CD14-positive monocyte (primary cell): ENCODE measurements around the gene TRABD2B. TPM values are rescaled to one million over a fixed set of nuclear protein-coding genes. Genes with fewer than 3 reads are reported as not detected.

Experiments used
- DNase-seq, 3 donors: peaks; one replicate each; pipeline ENCODE4 v3.0.0-alpha.2; 2011 to 2022
- H2AFZ ChIP-seq: 2 replicates; pipeline ENCODE4 v1.6.0; 2012; ENCODE audit warnings: mild to moderate bottlenecking, low read depth, low read length, inconsistent platforms; ENCODE audit not compliant: insufficient read depth, poor library complexity, severe bottlenecking
- H3K27ac ChIP-seq, 2 donors: 1 replicate in 1 of 2; 2 replicates in 1 of 2; pipeline ENCODE4 v1.5.1; 2012 to 2013; ENCODE audit warnings: low read length in 2 of 2, control low read depth in 1 of 2, inconsistent platforms in 1 of 2, low read depth in 1 of 2, mild to moderate bottlenecking in 1 of 2
- H3K27me3 ChIP-seq, 2 donors: one replicate each; pipeline versions ENCODE4 v1.6.0 to v1.6.1; 2011 to 2013; ENCODE audit warnings: low read length in 2 of 2; ENCODE audit not compliant: control insufficient read depth in 2 of 2, insufficient read depth in 2 of 2
- H3K36me3 ChIP-seq, 2 donors: replicated peaks in 1 of 2; 1 replicate in 1 of 2; 2 replicates in 1 of 2; pipeline versions ENCODE4 v1.5.1 to v1.6.1; 2012 to 2013; ENCODE audit warnings: low read length in 2 of 2, control low read depth in 1 of 2, inconsistent platforms in 1 of 2, mild to moderate bottlenecking in 1 of 2; ENCODE audit not compliant: insufficient read depth in 2 of 2, control insufficient read depth in 1 of 2
- H3K4me1 ChIP-seq, 2 donors: 1 replicate in 1 of 2; 2 replicates in 1 of 2; pipeline versions ENCODE4 v1.5.1 to v1.6.1; 2012 to 2013; ENCODE audit warnings: low read length in 2 of 2, control low read depth in 1 of 2, inconsistent platforms in 1 of 2, mild to moderate bottlenecking in 1 of 2, moderate library complexity in 1 of 2; ENCODE audit not compliant: insufficient read depth in 2 of 2, control insufficient read depth in 1 of 2
- H3K4me2 ChIP-seq: replicated peaks from 2 replicates; pipeline ENCODE3; 2012; ENCODE audit warnings: low read length, moderate library complexity, mild to moderate bottlenecking; ENCODE audit not compliant: poor library complexity, severe bottlenecking; ENCODE audit errors: extremely low read depth
- H3K4me3 ChIP-seq, 3 experiments: fragments of 200-600 bp in 1 of 3; sonication (generic) in 1 of 3; replicated peaks in 1 of 3; 1 replicate in 2 of 3; 2 replicates in 1 of 3; pipeline ENCODE4 v1.5.1; 2011 to 2013; ENCODE audit warnings: low read length in 3 of 3, mild to moderate bottlenecking in 3 of 3, control low read depth in 2 of 3, low read depth in 2 of 3, inconsistent platforms in 1 of 3, moderate library complexity in 1 of 3
- H3K79me2 ChIP-seq: 2 replicates; pipeline ENCODE4 v1.6.0; 2012; ENCODE audit warnings: mild to moderate bottlenecking, control low read depth, inconsistent platforms, low read length, moderate library complexity; ENCODE audit not compliant: insufficient read depth
- H3K9ac ChIP-seq: 2 replicates; pipeline ENCODE4 v1.6.0; 2017; ENCODE audit warnings: low read length, mild to moderate bottlenecking; ENCODE audit not compliant: insufficient read depth, poor library complexity, severe bottlenecking
- H3K9me3 ChIP-seq, 2 donors: replicated peaks in 1 of 2; 1 replicate in 1 of 2; 2 replicates in 1 of 2; pipeline versions ENCODE4 v1.5.1 to v1.6.1; 2012 to 2013; ENCODE audit warnings: low read length in 2 of 2, control low read depth in 1 of 2; ENCODE audit not compliant: control insufficient read depth in 1 of 2, insufficient read depth in 1 of 2
- H4K20me1 ChIP-seq: 2 replicates; pipeline ENCODE4 v1.6.0; 2012; ENCODE audit warnings: mild to moderate bottlenecking, low read length, control low read depth, moderate library complexity; ENCODE audit not compliant: insufficient read depth
- H3K27ac Mint-ChIP-seq, 7 donors: one replicate each; pipeline ENCODE4 v1.8.0; 2020; ENCODE audit warnings: mild to moderate bottlenecking in 7 of 7, mixed read lengths in 7 of 7, moderate library complexity in 6 of 7, inconsistent platforms in 2 of 7
- H3K27me3 Mint-ChIP-seq, 3 donors: one replicate each; pipeline ENCODE4 v1.8.0; 2021 to 2022; ENCODE audit warnings: low read depth in 3 of 3, mild to moderate bottlenecking in 3 of 3, mixed read lengths in 3 of 3, moderate library complexity in 3 of 3, inconsistent platforms in 1 of 3
- H3K36me3 Mint-ChIP-seq, 2 donors: one replicate each; pipeline ENCODE4 v1.8.0; 2020; ENCODE audit warnings: mixed read lengths in 2 of 2, inconsistent platforms in 1 of 2, mild to moderate bottlenecking in 1 of 2
- H3K4me1 Mint-ChIP-seq: one replicate; pipeline ENCODE4 v1.8.0; 2020; ENCODE audit warnings: mild to moderate bottlenecking, mixed read lengths
- H3K4me3 Mint-ChIP-seq, 2 donors: one replicate each; pipeline ENCODE4 v1.8.0; 2020; ENCODE audit warnings: mild to moderate bottlenecking in 2 of 2, mixed read lengths in 2 of 2, moderate library complexity in 1 of 2
- H3K9me3 Mint-ChIP-seq, 7 donors: one replicate each; pipeline ENCODE4 v1.8.0; 2020 to 2022; ENCODE audit warnings: mixed read lengths in 7 of 7, mild to moderate bottlenecking in 6 of 7, moderate library complexity in 6 of 7, inconsistent platforms in 2 of 7
- CTCF ChIP-seq: fragments of 200-600 bp; IDR thresholded peaks from one replicate; pipeline ENCODE4 v1.8.0; 2022; ENCODE audit warnings: antibody characterized with exemption, mild to moderate bottlenecking
- WGBS: methylation state at CpG from one replicate; pipeline ENCODE4 v1.1.5; 2013; ENCODE audit warnings: missing lambda C conversion rate; ENCODE audit not compliant: insufficient coverage; 5-methylcytosine and 5-hydroxymethylcytosine counted together
- intact Hi-C, 2 donors: fragments of 100-400 bp; cut with micrococcal nuclease; formaldehyde crosslinking; loops; one replicate each; pipeline versions ENCODE4 v1.15.0 to v1.15.1; 2023
- polyA plus RNA-seq, 3 donors: library from polyadenylated mRNA; depleted of rRNA in 1 of 3; unstranded in 2 of 3; stranded (reverse) in 1 of 3; fragments of 300-500 nt in 2 of 3; fragments of >200 nt in 1 of 3; fragmentation: Illumina TruSeq in 2 of 3; gene quantifications; 1 replicate in 2 of 3; 2 replicates in 1 of 3; pipeline ENCODE4 v1.2.3, GENCODE V29; 2012 to 2021

The TRABD2B gene
- polyA plus RNA-seq, 3 donors: not detected

DNA sequence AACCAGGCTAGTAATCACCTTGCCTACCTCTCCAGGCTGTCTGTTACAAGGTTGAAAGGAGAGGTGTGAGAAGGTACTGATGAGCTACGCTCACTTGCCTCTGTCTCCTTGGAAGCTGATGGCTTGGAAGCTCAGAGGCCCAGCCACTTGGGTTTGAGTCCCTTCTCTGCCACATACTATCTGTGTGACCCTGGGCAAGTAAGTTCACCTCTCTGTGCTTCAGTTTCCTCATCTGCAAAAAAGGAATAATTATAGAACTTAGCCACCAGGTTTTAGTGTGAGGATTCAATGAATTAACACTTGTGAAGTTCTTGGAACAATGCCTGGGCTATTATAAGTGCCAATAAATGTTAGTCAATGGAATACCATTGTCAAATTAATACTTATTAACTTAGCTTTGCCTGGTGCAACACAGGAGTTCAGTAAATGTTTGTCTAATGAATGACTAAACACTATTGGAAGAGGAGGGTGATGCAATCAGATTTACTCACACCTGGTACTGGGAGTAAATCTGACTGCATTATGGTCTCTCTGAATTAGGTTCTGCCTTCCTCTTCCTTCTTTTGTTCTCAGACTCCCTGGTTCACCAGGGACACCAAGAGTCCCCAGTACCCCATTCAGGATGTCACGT lies 55.5 kb downstream of the TRABD2B start:
- no peaks in the 10 kb centered on the region for H3K4me1 Mint-ChIP-seq
- H3K36me3 Mint-ChIP-seq: no peaks in the 10 kb centered on the region
- Histone ChIP-seq H3K36me3 (no peaks in the 10 kb centered on the region), H3K27me3 (no peaks in the 10 kb centered on the region), H2AFZ (no peak overlapping the region), H3K4me2 (no peak overlapping the region), H4K20me1 (no peaks in the 10 kb centered on the region), H3K4me1 (no peaks in the 10 kb centered on the region), H3K9ac (no peak overlapping the region), H3K79me2 (no peaks in the 10 kb centered on the region), H3K9me3 (no peaks in the 10 kb centered on the region), H3K4me3 (no peak overlapping the region), H3K27ac (no peak overlapping the region)
- H3K27me3 Mint-ChIP-seq: peaks cover 2 to 19% (median 4%) of the 10 kb centered on the region in 3 donors
- H3K27ac Mint-ChIP-seq: no peak overlapping the region
- 90% methylated on average over 2 of the region's 2 CpGs for WGBS
- intact Hi-C loops: no loop called here
- no peaks in the 10 kb centered on the region for H3K9me3 Mint-ChIP-seq
- no peak for DNase-seq
- no peak for TF ChIP-seq CTCF
- no peak overlapping the region for H3K4me3 Mint-ChIP-seq

- H3K9ac ChIP-seq: no peak overlapping the region
- Mint-ChIP-seq H3K4me1 (no peaks in the 10 kb centered on the region), H3K9me3 (no peaks in the 10 kb centered on the region), H3K36me3 (no peaks in the 10 kb centered on the region), H3K4me3 (no peak overlapping the region), H3K27me3 (peaks cover 2 to 18% (median 4%) of the 10 kb centered on the region in 3 donors), H3K27ac (no peak overlapping the region)
- no peak overlapping the region for H3K4me3 ChIP-seq
- no peak overlapping the region for H2AFZ ChIP-seq
- no peaks in the 10 kb centered on the region for H3K9me3 ChIP-seq
- intact Hi-C loops: no loop called here
- H3K36me3 ChIP-seq: no peaks in the 10 kb centered on the region
- no peaks in the 10 kb centered on the region for H3K27me3 ChIP-seq
- no peaks in the 10 kb centered on the region for H4K20me1 ChIP-seq
- no peak for TF ChIP-seq CTCF
- DNase-seq: no peak
- 67% methylated on average over 1 of the region's 5 CpGs for WGBS
- H3K4me1 ChIP-seq: no peaks in the 10 kb centered on the region
- H3K79me2 ChIP-seq: no peaks in the 10 kb centered on the region
- H3K4me2 ChIP-seq: no peak overlapping the region
- H3K27ac ChIP-seq: no peak overlapping the region
Measured at GRCh38 chr1:47940779-47941178, 56.4 kb downstream of the TRABD2B start.
